ENCODE measurements around the gene INTS3.

The INTS3 gene

GRCh38 chr1:153727463-153728304 is at the start of gene INTS3:
TSS of gene INTS3 (plus strand) at chr1:153728050. CDS start at chr1:153728635, 585 bp downstream.
- TF ChIP-seq CTCF (conservative IDR thresholded peaks at IDR 0.05; ENCODE audit: low read depth, low read length) = peak; percentile 25
- H3K4me3 ChIP-seq (ENCODE audit: low read length) = peak within 1 kb of the TSS; percentile 94
- DNase-seq (ENCODE audit: low read depth) = peak; percentile 100

- no peak for DNase-seq (ENCODE audit: low read depth)
- H3K4me3 ChIP-seq (ENCODE audit: low read length) = peak within 1 kb of the TSS; percentile 14
- TF ChIP-seq CTCF (conservative IDR thresholded peaks at IDR 0.05; ENCODE audit: low read depth, low read length) = no peak
Observed at GRCh38 chr1:153678519-153679336, 49.1 kb upstream of the INTS3 start, which contains the start of gene NPR1. TSS of gene NPR1 (plus strand) at chr1:153678688. CDS start at chr1:153679109, 421 bp downstream.

GRCh38 chr1:153679337-153680119 is 48.3 kb upstream of the INTS3 start:
- no peak for DNase-seq (ENCODE audit: low read depth)
- H3K4me3 ChIP-seq (ENCODE audit: low read length) = no peak overlapping the region
- TF ChIP-seq CTCF (conservative IDR thresholded peaks at IDR 0.05; ENCODE audit: low read depth, low read length) = no peak

GRCh38 chr1:153680120-153680403 is 47.8 kb upstream of the INTS3 start:
- no peak overlapping the region for H3K4me3 ChIP-seq (ENCODE audit: low read length)
- no peak for DNase-seq (ENCODE audit: low read depth)

GRCh38 chr1:153682730-153683129 is 45.1 kb upstream of the INTS3 start:
- no peak for TF ChIP-seq CTCF (conservative IDR thresholded peaks at IDR 0.05; ENCODE audit: low read depth, low read length)
- H3K4me3 ChIP-seq (ENCODE audit: low read length) = no peak overlapping the region
- DNase-seq (ENCODE audit: low read depth) = no peak

More at GRCh38 chr1:153680120-153680403, 47.8 kb upstream of the INTS3 start:
- TF ChIP-seq CTCF (conservative IDR thresholded peaks at IDR 0.05; ENCODE audit: low read depth, low read length) = no peak

GRCh38 chr1:153683854-153684253 is 44.0 kb upstream of the INTS3 start:
- H3K4me3 ChIP-seq (ENCODE audit: low read length) = no peak overlapping the region
- no peak for DNase-seq (ENCODE audit: low read depth)
- no peak for TF ChIP-seq CTCF (conservative IDR thresholded peaks at IDR 0.05; ENCODE audit: low read depth, low read length)

Measured in retinal pigment epithelial cell (primary cell).